MM.1S (cell line): ENCODE measurements around the gene RBBP5.
A peak's percentile ranks its signal among the peaks of the same experiment; 100 is the strongest.

ENCODE experiments used
- DNase-seq: peaks from one replicate; pipeline ENCODE4 v3.0.0-alpha.2; 2015
- H2AFZ ChIP-seq: fragments of 300-600 bp; sonication (generic); 2 replicates; pipeline ENCODE4 v1.6.0; 2016; ENCODE audit warnings: antibody characterized with exemption, low read length
- H3F3A ChIP-seq: fragments of 300-600 bp; sonication (generic); 2 replicates; pipeline ENCODE4 v1.6.1; 2016; ENCODE audit warnings: mild to moderate bottlenecking, antibody characterized with exemption, low read length, moderate library complexity, mixed read lengths; ENCODE audit not compliant: insufficient read depth
- H3K27ac ChIP-seq: fragments of 300-600 bp; sonication (generic); 2 replicates; pipeline ENCODE4 v1.5.1; 2016; ENCODE audit warnings: mild to moderate bottlenecking, low read length
- H3K27me3 ChIP-seq: fragments of 300-600 bp; sonication (generic); replicated peaks from 2 replicates; pipeline ENCODE4 v1.6.0; 2016; ENCODE audit warnings: low read length; ENCODE audit not compliant: insufficient read depth
- H3K36me3 ChIP-seq: fragments of 300-600 bp; sonication (generic); replicated peaks from 2 replicates; pipeline ENCODE4 v1.6.1; 2016; ENCODE audit warnings: mild to moderate bottlenecking, low read length, mixed read lengths; ENCODE audit not compliant: insufficient read depth
- H3K4me1 ChIP-seq: fragments of 300-600 bp; sonication (generic); 2 replicates; pipeline ENCODE4 v1.6.1; 2016; ENCODE audit warnings: low read length, mixed read lengths
- H3K4me2 ChIP-seq: fragments of 300-600 bp; sonication (generic); 2 replicates; pipeline ENCODE4 v1.6.0; 2016; ENCODE audit warnings: low read depth, low read length
- H3K4me3 ChIP-seq: fragments of 300-600 bp; sonication (generic); 2 replicates; pipeline ENCODE4 v1.5.1; 2016; ENCODE audit warnings: low read length, mixed read lengths
- H3K79me2 ChIP-seq: fragments of 300-600 bp; sonication (generic); 2 replicates; pipeline ENCODE4 v1.6.1; 2016; ENCODE audit warnings: mixed run types, low read length, mixed read lengths
- H3K9ac ChIP-seq: fragments of 300-600 bp; sonication (generic); 2 replicates; pipeline ENCODE4 v1.6.1; 2016; ENCODE audit warnings: low read length, mixed read lengths
- H3K9me2 ChIP-seq: fragments of 300-600 bp; sonication (generic); replicated peaks from 2 replicates; pipeline ENCODE4 v1.6.1; 2016; ENCODE audit warnings: mild to moderate bottlenecking, low read length, mixed read lengths; ENCODE audit not compliant: insufficient read depth
- H3K9me3 ChIP-seq: fragments of 300-600 bp; sonication (generic); replicated peaks from 2 replicates; pipeline ENCODE4 v1.6.1; 2016; ENCODE audit warnings: mild to moderate bottlenecking, low read length, mixed read lengths; ENCODE audit not compliant: insufficient read depth
- H4K20me1 ChIP-seq: fragments of 300-600 bp; sonication (generic); 2 replicates; pipeline ENCODE4 v1.6.1; 2016; ENCODE audit warnings: mild to moderate bottlenecking, low read length, moderate library complexity, mixed read lengths; ENCODE audit not compliant: insufficient read depth
- EZH2 ChIP-seq: fragments of 300-600 bp; sonication (generic); optimal IDR thresholded peaks from 2 replicates; pipeline ENCODE3; 2017; ENCODE audit warnings: low read depth, mild to moderate bottlenecking, antibody characterized with exemption, low read length, mixed read lengths
- EZH2phosphoT487 ChIP-seq: fragments of 300-600 bp; sonication (generic); IDR thresholded peaks from 2 replicates; pipeline ENCODE4 v1.6.1; 2018; ENCODE audit warnings: antibody characterized with exemption, low read length
- TF ChIP-seq, protein P1 (sequence below): fragments of 300-600 bp; sonication (generic); IDR thresholded peaks from 2 replicates; pipeline ENCODE4 v1.5.1; 2016; ENCODE audit warnings: antibody characterized with exemption, low read length, mixed read lengths

The RBBP5 gene

DNA sequence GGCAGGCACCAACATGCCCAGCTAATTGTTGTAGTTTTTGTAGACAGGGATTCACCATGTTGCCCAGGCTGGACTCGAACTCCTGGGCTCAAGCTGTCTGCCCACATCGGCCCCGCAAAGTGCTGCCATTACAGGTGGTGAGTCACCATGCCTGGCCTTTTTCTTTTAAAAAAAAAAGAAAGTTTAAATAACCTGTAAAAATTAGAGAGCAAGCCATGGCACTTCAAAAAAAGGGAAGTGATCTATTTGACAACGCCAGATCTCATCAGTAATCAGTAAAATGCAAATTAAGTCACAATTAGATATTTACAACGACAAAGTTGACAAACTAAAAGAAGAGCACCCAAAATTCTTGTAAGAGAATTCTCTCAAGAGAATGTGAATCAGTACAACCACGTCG lies 2.9 kb upstream of the RBBP5 start:
- Histone ChIP-seq H3K27me3 (no peaks in the 10 kb centered on the region), H3K27ac (no peak overlapping the region), H3K36me3 (no peaks in the 10 kb centered on the region), H3K4me2 (no peak overlapping the region), H3K4me1 (peaks cover 17% of the 10 kb centered on the region; the same call in 1 of the 2 replicates), H3K9me2 (no peaks in the 10 kb centered on the region), H3K79me2 (peaks cover 21% of the 10 kb centered on the region), H3K4me3 (no peak overlapping the region), H3K9me3 (no peaks in the 10 kb centered on the region), H3K9ac (no peak overlapping the region), H3F3A (peaks cover 8% of the 10 kb centered on the region; the same call in 1 of the 2 replicates), H2AFZ (0 out of 2 replicates have a peak overlapping the region, but pooled peaks have one; percentile 1), H4K20me1 (no peaks in the 10 kb centered on the region)
- DNase-seq: peak; percentile 39
- TF ChIP-seq EZH2phosphoT487: no peak

DNA sequence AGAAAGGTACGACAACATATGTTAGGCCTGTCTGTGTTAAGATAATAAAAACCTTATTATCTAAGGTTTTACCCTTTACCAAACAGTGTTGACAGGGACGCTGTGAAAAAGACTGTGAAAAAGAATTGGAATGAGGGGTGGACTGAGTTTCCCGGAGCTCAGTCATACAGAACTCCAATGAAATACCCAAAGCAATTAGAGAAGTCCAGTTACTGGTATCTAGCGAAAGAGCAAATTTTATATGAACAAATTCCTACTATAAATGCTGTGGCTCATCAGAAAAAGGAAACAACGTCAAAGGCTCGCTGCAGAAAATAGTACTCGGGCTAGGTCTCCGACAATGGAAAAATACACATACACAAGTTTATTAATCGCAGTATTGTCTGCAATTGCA lies 708 bp upstream of the RBBP5 start:
- H3K4me3 ChIP-seq: peak overlapping the region; percentile 92
- no peaks in the 10 kb centered on the region for H4K20me1 ChIP-seq
- peaks cover 19% of the 10 kb centered on the region; the same call in 1 of the 2 replicates for H3K4me1 ChIP-seq
- TF ChIP-seq, protein P1, sequence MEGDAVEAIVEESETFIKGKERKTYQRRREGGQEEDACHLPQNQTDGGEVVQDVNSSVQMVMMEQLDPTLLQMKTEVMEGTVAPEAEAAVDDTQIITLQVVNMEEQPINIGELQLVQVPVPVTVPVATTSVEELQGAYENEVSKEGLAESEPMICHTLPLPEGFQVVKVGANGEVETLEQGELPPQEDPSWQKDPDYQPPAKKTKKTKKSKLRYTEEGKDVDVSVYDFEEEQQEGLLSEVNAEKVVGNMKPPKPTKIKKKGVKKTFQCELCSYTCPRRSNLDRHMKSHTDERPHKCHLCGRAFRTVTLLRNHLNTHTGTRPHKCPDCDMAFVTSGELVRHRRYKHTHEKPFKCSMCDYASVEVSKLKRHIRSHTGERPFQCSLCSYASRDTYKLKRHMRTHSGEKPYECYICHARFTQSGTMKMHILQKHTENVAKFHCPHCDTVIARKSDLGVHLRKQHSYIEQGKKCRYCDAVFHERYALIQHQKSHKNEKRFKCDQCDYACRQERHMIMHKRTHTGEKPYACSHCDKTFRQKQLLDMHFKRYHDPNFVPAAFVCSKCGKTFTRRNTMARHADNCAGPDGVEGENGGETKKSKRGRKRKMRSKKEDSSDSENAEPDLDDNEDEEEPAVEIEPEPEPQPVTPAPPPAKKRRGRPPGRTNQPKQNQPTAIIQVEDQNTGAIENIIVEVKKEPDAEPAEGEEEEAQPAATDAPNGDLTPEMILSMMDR: no peak
- TF ChIP-seq EZH2 (no peak), EZH2phosphoT487 (no peak)
- no peaks in the 10 kb centered on the region for H3K9me2 ChIP-seq
- peak overlapping the region; percentile 86 for H3K9ac ChIP-seq
- peak overlapping the region; percentile 59 for H2AFZ ChIP-seq
- DNase-seq: peak; percentile 17
- H3K36me3 ChIP-seq: no peaks in the 10 kb centered on the region
- H3K27me3 ChIP-seq: no peaks in the 10 kb centered on the region
- peak overlapping the region; percentile 64 for H3K4me2 ChIP-seq
- H3F3A ChIP-seq: peaks cover 8% of the 10 kb centered on the region; the same call in 1 of the 2 replicates
- no peaks in the 10 kb centered on the region for H3K9me3 ChIP-seq
- peak overlapping the region; percentile 74; the same call in 1 of the 2 replicates for H3K27ac ChIP-seq
- H3K79me2 ChIP-seq: peaks cover 41% of the 10 kb centered on the region

DNA sequence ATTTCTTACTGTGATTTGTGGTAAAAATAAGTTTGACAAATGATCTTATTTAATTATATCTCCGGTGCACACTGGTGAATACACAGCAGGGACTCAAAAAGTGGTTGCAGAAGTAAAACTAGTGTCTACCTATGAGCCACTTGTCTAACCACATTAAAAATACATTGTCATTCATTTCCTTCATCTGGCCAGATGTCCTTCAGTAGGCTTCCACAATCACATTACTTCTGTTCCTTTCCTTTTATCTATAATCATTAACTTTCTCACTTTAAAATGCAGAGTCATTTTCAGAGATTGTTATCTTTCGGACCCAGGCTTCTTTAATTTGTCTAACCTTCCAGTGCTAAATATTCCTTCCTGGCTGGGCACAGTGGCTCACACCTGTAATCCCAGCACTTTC lies 3.0 kb downstream of the RBBP5 start:
- H2AFZ ChIP-seq: no peak overlapping the region
- H3K4me2 ChIP-seq: no peak overlapping the region
- TF ChIP-seq EZH2phosphoT487 (no peak), EZH2 (no peak)
- TF ChIP-seq, protein P1: no peak
- DNase-seq: no peak
- H3K9ac ChIP-seq: no peak overlapping the region
- H3K4me3 ChIP-seq: no peak overlapping the region
- H3K27ac ChIP-seq: no peak overlapping the region
- no peaks in the 10 kb centered on the region for H3K9me2 ChIP-seq
- H3F3A ChIP-seq: peaks cover 8% of the 10 kb centered on the region; the same call in 1 of the 2 replicates
- no peaks in the 10 kb centered on the region for H3K27me3 ChIP-seq
- no peaks in the 10 kb centered on the region for H3K36me3 ChIP-seq
- no peaks in the 10 kb centered on the region for H4K20me1 ChIP-seq
- H3K9me3 ChIP-seq: no peaks in the 10 kb centered on the region
- peaks cover 19% of the 10 kb centered on the region; the same call in 1 of the 2 replicates for H3K4me1 ChIP-seq
- peaks cover 70% of the 10 kb centered on the region for H3K79me2 ChIP-seq

DNA sequence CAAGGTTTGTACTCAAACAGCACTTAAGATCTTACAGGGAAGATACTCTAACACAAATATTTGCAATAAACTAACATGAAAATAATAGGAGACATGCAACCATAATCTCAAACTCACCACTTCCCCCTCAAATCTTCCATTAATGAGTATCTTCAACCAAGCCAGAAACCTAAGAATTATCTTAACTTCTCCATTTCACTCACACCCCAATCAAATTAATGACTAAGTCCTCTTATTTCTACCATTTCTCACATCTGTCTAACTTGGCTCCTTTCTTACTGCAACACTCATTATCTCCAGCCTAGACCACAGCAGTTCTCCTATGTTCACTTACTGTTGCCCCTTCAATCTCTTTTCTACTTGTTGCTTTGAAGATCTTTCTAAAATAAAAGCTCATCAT lies 10.4 kb downstream of the RBBP5 start:
- no peak overlapping the region for H2AFZ ChIP-seq
- H3K4me3 ChIP-seq: no peak overlapping the region
- no peaks in the 10 kb centered on the region for H3F3A ChIP-seq
- peaks cover 4% of the 10 kb centered on the region; the same call in 1 of the 2 replicates for H3K36me3 ChIP-seq
- H3K4me1 ChIP-seq: no peaks in the 10 kb centered on the region
- no peaks in the 10 kb centered on the region for H3K9me2 ChIP-seq
- no peaks in the 10 kb centered on the region for H4K20me1 ChIP-seq
- H3K27me3 ChIP-seq: no peaks in the 10 kb centered on the region
- H3K79me2 ChIP-seq: peaks cover 22% of the 10 kb centered on the region
- H3K27ac ChIP-seq: no peak overlapping the region
- no peak for DNase-seq
- TF ChIP-seq, protein P1: no peak
- no peak overlapping the region for H3K4me2 ChIP-seq
- H3K9me3 ChIP-seq: no peaks in the 10 kb centered on the region
- no peak overlapping the region for H3K9ac ChIP-seq
